ENCODE data around the gene ELOB.

Gene ELOB

DNA sequence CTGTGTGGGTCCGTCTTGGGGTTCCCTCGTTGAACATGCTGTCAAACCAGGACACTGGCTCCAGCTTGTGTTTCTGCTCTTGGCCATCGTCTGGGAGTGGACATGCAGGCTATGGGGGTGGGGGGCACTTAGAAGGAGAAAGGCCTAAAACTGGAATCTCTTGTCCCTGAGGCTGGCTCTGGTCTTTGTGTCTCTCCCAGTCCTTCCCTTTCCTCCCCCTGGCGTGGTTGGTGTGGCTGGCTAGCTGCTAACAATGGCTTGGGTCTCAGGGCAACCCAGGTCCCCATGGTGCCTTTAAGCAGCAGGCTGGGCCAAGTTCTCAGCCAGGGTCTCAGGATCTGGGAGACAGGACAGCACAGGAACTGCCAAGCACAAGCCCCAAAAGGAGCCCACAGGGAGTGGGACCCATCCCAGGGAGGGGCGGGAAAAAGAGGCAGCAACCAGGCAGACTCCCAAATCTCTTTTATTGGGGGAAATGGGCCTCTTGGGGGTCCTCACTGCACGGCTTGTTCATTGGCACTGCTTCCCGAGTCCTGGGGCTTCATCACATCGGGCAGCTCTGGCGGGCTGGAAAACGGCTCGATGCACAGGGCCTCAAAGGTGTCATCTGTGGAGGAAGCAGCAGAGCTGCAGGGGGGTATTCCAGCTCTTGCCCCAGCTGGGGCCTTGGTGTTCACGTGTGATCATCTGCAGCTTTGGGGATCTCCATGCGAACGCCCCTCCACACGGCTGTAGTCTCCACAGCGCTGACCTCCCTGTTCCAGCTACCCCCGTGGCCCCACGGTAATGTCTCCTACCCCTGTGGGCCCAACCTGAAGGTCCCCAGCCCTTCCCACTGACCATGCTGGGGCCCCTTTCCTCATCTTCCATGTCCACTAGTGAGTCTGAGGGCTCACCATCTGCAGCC is 5.3 kb downstream of the ELOB start:
- TF ChIP-seq, protein P1, sequence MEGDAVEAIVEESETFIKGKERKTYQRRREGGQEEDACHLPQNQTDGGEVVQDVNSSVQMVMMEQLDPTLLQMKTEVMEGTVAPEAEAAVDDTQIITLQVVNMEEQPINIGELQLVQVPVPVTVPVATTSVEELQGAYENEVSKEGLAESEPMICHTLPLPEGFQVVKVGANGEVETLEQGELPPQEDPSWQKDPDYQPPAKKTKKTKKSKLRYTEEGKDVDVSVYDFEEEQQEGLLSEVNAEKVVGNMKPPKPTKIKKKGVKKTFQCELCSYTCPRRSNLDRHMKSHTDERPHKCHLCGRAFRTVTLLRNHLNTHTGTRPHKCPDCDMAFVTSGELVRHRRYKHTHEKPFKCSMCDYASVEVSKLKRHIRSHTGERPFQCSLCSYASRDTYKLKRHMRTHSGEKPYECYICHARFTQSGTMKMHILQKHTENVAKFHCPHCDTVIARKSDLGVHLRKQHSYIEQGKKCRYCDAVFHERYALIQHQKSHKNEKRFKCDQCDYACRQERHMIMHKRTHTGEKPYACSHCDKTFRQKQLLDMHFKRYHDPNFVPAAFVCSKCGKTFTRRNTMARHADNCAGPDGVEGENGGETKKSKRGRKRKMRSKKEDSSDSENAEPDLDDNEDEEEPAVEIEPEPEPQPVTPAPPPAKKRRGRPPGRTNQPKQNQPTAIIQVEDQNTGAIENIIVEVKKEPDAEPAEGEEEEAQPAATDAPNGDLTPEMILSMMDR (IDR thresholded peaks at IDR 0.05), result no peak
- no peak for DNase-seq (ENCODE audit: low spot score)
- H3K4me3 ChIP-seq, result no peak overlapping the region
- no peak overlapping the region for H3K27ac ChIP-seq

DNA sequence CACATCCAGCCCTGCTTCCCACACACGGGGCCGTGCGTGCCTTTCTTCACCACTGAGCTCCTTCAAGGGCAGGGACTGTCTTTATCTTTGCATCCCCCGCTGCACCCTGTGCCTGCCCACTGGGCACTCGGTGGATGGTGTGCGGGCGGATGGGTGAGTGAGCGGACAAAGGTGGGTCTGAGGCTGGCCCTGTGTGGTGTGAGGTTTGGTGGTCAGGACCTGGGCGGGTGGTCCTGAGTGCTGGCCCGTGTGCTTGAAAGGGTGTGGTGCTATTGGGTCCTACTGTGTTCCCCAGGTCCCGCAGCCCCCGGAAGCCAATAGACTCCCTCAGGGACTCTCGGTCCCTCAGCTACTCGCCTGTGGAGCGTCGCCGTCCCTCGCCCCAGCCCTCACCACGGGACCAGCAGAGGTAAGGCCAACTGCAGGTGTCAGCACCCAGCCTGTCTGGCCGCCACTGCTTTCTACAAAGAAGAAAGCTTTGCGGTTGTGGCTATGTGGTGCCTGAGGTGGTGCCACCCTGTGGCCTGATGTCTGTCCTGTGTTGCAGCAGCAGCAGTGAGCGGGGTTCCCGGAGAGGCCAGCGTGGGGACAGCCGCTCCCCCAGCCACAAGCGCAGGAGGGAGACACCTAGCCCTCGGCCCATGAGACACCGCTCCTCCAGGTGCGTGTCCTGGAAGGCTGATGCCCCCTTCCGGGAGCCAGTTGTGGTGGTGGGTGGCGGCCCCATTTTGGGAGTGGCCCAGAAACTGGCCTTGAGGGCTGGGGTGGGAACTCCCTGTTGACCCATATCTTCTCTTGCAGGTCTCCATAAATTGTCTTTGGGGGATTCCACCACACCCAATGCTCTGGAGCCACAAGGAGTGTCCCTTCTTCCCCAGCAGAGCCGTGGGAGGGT is 6.8 kb downstream of the ELOB start:
- Histone ChIP-seq H3K4me3 (no peak overlapping the region), H3K27ac (peak overlapping the region in 1 of 2 donors; percentile 53)
- no peak for DNase-seq (ENCODE audit: low spot score)

GRCh38 chr16:2769675-2770056 is 7.4 kb downstream of the ELOB start:
- DNase-seq (ENCODE audit: low spot score), result no peak
- peak overlapping the region in 1 of 2 donors; percentile 53 for H3K27ac ChIP-seq
- TF ChIP-seq, protein P1 (IDR thresholded peaks at IDR 0.05), result no peak

More for the DNA sequence above, 6.8 kb downstream of the ELOB start:
- TF ChIP-seq, protein P1 (IDR thresholded peaks at IDR 0.05), result no peak

GRCh38 chr16:2769100-2769529 is 8.0 kb downstream of the ELOB start:
- H3K4me3 ChIP-seq, result no peak overlapping the region
- TF ChIP-seq, protein P1 (IDR thresholded peaks at IDR 0.05), result no peak
- peak overlapping the region in 1 of 2 donors; percentile 2 for H3K27ac ChIP-seq
- no peak for DNase-seq (ENCODE audit: low spot score)

More at GRCh38 chr16:2769675-2770056, 7.4 kb downstream of the ELOB start:
- no peak overlapping the region for H3K4me3 ChIP-seq

GRCh38 chr16:2768403-2769089 is 8.5 kb downstream of the ELOB start:
- Histone ChIP-seq H3K27ac (peak overlapping the region in 1 of 2 donors; percentile 2), H3K4me3 (no peak overlapping the region)
- no peak for DNase-seq (ENCODE audit: low spot score)
- TF ChIP-seq, protein P1 (IDR thresholded peaks at IDR 0.05), result no peak

GRCh38 chr16:2767891-2768290 is 9.2 kb downstream of the ELOB start:
- Histone ChIP-seq H3K4me3 (no peak overlapping the region), H3K27ac (no peak overlapping the region)
- DNase-seq (ENCODE audit: low spot score), result no peak
- TF ChIP-seq, protein P1 (IDR thresholded peaks at IDR 0.05), result no peak

All from coronary artery (tissue), 2 donors.